ENCODE results near the gene ICA1.

GRCh38 chr7:8175929-8176369, 86.0 kb downstream of the ICA1 start:
- TF ChIP-seq POLR2A (IDR thresholded peaks at IDR 0.05; ENCODE audit: low read depth, low read length) (no peak), USF2 (IDR thresholded peaks at IDR 0.05; ENCODE audit: low read depth, low read length) (no peak), CTCF (conservative IDR thresholded peaks at IDR 0.05; ENCODE audit: low read depth, low read length) (no peak), CHD1 (IDR thresholded peaks at IDR 0.05; ENCODE audit: low read depth, low read length) (no peak), CEBPB (IDR thresholded peaks at IDR 0.05; ENCODE audit: low read depth, low read length) (no peak), RFX5 (IDR thresholded peaks at IDR 0.05; ENCODE audit: low read depth, low read length) (no peak), RCOR1 (IDR thresholded peaks at IDR 0.05; ENCODE audit: insufficient replicate concordance, low read length) (no peak), ELK1 (IDR thresholded peaks at IDR 0.05; ENCODE audit: borderline replicate concordance, low read depth, low read length) (no peak), RAD21 (IDR thresholded peaks at IDR 0.05; ENCODE audit: low read length) (no peak), SMC3 (IDR thresholded peaks at IDR 0.05; ENCODE audit: low read depth, low read length) (no peak)

Measured in IMR-90 (cell line).